Neural progenitor cell (in vitro differentiated cells): ENCODE data around the gene SLC25A47. TPM values are rescaled to one million over a fixed set of nuclear protein-coding genes. Genes with fewer than 3 reads are reported as not detected.
"Not testable (repeated sequence)": the region's sequence is repeated elsewhere in the genome, so short reads cannot be mapped to it uniquely, and the experiment has no call there.

Experiments used
- DNase-seq: peaks from one replicate; pipeline ENCODE4 v3.0.0-alpha.2; 2016; ENCODE audit warnings: low spot score
- H2AFZ ChIP-seq: fragments of 200-600 bp; sonication (generic); replicated peaks from 2 replicates; pipeline ENCODE4 v1.6.1; 2016; ENCODE audit warnings: antibody characterized with exemption
- H3F3A ChIP-seq: fragments of 200-600 bp; sonication (generic); 2 replicates; pipeline ENCODE4 v1.6.1; 2016; ENCODE audit warnings: antibody characterized with exemption, low read depth
- H3K27ac ChIP-seq: fragments of 200-600 bp; sonication (generic); 2 replicates; pipeline ENCODE4 v1.5.1; 2016; ENCODE audit warnings: mild to moderate bottlenecking
- H3K27me3 ChIP-seq: fragments of 200-600 bp; sonication (generic); 2 replicates; pipeline ENCODE4 v1.6.1; 2016; ENCODE audit warnings: mild to moderate bottlenecking, moderate library complexity
- H3K36me3 ChIP-seq: fragments of 200-600 bp; sonication (generic); 2 replicates; pipeline ENCODE4 v1.5.1; 2016
- H3K4me1 ChIP-seq: fragments of 200-600 bp; sonication (generic); 2 replicates; pipeline ENCODE4 v1.6.1; 2016; ENCODE audit warnings: mixed run types
- H3K4me2 ChIP-seq: fragments of 200-600 bp; sonication (generic); 2 replicates; pipeline ENCODE4 v1.6.1; 2016
- H3K4me3 ChIP-seq: fragments of 200-600 bp; sonication (generic); 2 replicates; pipeline ENCODE4 v1.5.1; 2016
- H3K79me2 ChIP-seq: fragments of 200-600 bp; sonication (generic); 2 replicates; pipeline ENCODE4 v1.6.1; 2016; ENCODE audit warnings: low read depth
- H3K9ac ChIP-seq: fragments of 200-600 bp; sonication (generic); 2 replicates; pipeline ENCODE4 v1.6.1; 2016
- H3K9me3 ChIP-seq: fragments of 200-600 bp; sonication (generic); 2 replicates; pipeline ENCODE4 v1.5.1; 2016; ENCODE audit warnings: low read depth
- H4K20me1 ChIP-seq: fragments of 200-600 bp; sonication (generic); 2 replicates; pipeline ENCODE4 v1.6.1; 2016; ENCODE audit warnings: low read depth
- H3K27ac Mint-ChIP-seq: 3 replicates; pipeline ENCODE4 v1.8.0; 2021; ENCODE audit warnings: mixed read lengths
- H3K27me3 Mint-ChIP-seq: 2 replicates; pipeline ENCODE4 v1.8.0; 2022; ENCODE audit warnings: low read depth, mild to moderate bottlenecking, inconsistent platforms, moderate library complexity, mixed read lengths; ENCODE audit not compliant: insufficient read depth
- H3K36me3 Mint-ChIP-seq: 3 replicates; pipeline ENCODE4 v1.8.0; 2021; ENCODE audit warnings: mixed read lengths
- H3K4me1 Mint-ChIP-seq: 3 replicates; pipeline ENCODE4 v1.8.0; 2021; ENCODE audit warnings: mixed read lengths
- H3K4me3 Mint-ChIP-seq: 3 replicates; pipeline ENCODE4 v1.8.0; 2021; ENCODE audit warnings: mild to moderate bottlenecking, moderate library complexity, mixed read lengths
- H3K9me3 Mint-ChIP-seq: 3 replicates; pipeline ENCODE4 v1.8.0; 2020; ENCODE audit warnings: mixed read lengths
- EZH2 ChIP-seq: fragments of 200-600 bp; sonication (generic); IDR thresholded peaks from 2 replicates; pipeline ENCODE4 v1.6.1; 2017; ENCODE audit warnings: antibody characterized with exemption, mild to moderate bottlenecking, moderate library complexity
- EZH2phosphoT487 ChIP-seq: fragments of 200-600 bp; sonication (generic); IDR thresholded peaks from 2 replicates; pipeline ENCODE4 v1.6.1; 2017; ENCODE audit warnings: antibody characterized with exemption
- total RNA-seq: library from RNA; depleted of rRNA; stranded (reverse); fragments of >200 nt; gene quantifications from 2 replicates; pipeline ENCODE4 v1.2.3, GENCODE V29; 2015; ENCODE audit warnings: low replicate concordance
- TF ChIP-seq, protein P1 (sequence below): fragments of 200-600 bp; sonication (generic); IDR thresholded peaks from 2 replicates; pipeline ENCODE4 v1.5.1; 2017; ENCODE audit warnings: antibody characterized with exemption, mild to moderate bottlenecking

SLC25A47 gene
- total RNA-seq, 1 donor from 2014 or later = not detected

DNA sequence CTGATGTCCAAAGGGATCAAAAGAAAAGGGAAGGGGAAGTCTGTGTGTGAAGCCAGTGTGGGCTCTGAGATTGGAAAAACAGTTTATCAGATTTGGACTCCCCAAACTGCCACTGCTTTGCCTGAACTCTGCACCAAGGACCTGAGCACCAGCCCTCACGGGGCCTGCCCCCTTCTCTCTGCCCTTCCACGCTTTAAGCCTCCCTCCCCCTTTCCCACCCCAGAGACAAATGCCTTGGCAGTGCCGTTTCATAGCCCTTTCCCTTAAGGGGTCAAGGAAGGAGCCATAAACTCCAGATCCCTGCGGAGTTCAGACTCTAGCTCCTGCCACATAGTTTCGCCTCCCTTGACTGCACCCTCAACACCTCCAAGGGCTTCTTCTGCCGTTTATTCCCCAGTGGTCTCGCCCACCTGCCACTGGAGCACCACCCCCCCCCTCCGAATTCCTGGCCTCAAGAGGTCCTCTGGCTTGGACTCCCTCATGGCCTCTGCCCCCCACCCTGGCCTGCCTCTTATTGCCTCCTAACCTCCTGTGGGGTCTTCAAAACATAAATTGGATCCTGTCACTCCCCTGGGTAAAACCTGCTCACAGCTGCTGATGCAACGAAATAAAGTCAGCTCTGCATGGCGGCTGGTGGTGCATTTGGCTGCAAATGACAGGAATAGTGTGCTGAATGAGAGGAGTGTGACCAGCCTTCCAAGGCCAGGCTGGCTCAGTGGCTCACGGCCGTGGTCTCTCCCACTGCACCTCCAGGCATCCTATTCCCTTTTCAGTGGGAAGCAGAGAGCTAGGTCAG, 35.7 kb upstream of the SLC25A47 start:
- H3K27me3 ChIP-seq = no peaks in the 10 kb centered on the region
- no peaks in the 10 kb centered on the region for H3K36me3 ChIP-seq
- H3K9me3 ChIP-seq = no peaks in the 10 kb centered on the region
- peaks cover 59% of the 10 kb centered on the region for H3F3A ChIP-seq
- Mint-ChIP-seq H3K36me3 (no peaks in the 10 kb centered on the region), H3K27ac (peak overlapping the region; percentile 63), H3K4me3 (peak overlapping the region; percentile 30), H3K9me3 (no peaks in the 10 kb centered on the region), H3K27me3 (peaks cover 10% of the 10 kb centered on the region), H3K4me1 (peaks cover 19% of the 10 kb centered on the region)
- no peaks in the 10 kb centered on the region for H3K79me2 ChIP-seq
- no peak overlapping the region for H3K4me2 ChIP-seq
- DNase-seq = no peak
- peaks cover 69% of the 10 kb centered on the region for H4K20me1 ChIP-seq
- peak overlapping the region; percentile 46 for H3K27ac ChIP-seq
- no peak overlapping the region for H3K4me3 ChIP-seq
- TF ChIP-seq EZH2phosphoT487 (no peak), EZH2 (no peak)
- TF ChIP-seq, protein P1, sequence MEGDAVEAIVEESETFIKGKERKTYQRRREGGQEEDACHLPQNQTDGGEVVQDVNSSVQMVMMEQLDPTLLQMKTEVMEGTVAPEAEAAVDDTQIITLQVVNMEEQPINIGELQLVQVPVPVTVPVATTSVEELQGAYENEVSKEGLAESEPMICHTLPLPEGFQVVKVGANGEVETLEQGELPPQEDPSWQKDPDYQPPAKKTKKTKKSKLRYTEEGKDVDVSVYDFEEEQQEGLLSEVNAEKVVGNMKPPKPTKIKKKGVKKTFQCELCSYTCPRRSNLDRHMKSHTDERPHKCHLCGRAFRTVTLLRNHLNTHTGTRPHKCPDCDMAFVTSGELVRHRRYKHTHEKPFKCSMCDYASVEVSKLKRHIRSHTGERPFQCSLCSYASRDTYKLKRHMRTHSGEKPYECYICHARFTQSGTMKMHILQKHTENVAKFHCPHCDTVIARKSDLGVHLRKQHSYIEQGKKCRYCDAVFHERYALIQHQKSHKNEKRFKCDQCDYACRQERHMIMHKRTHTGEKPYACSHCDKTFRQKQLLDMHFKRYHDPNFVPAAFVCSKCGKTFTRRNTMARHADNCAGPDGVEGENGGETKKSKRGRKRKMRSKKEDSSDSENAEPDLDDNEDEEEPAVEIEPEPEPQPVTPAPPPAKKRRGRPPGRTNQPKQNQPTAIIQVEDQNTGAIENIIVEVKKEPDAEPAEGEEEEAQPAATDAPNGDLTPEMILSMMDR = no peak
- no peak overlapping the region for H3K9ac ChIP-seq
- no peak overlapping the region for H2AFZ ChIP-seq
- peaks cover 6% of the 10 kb centered on the region for H3K4me1 ChIP-seq

DNA sequence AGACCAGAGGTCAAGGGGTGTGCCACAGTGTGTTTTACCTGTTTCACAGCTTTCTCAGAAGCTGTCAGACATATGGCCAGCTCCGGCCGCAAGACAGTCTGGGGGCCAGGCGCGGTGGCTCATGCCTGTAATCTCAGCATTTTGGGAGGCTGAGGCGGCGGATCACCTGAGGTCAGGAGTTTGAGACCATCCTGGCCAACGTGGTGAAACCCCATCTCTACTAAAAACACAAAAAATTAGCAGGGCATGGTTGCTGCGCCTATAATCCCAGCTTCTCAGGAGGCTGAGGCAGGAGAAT, 35.2 kb upstream of the SLC25A47 start:
- not testable (repeated sequence) for H3K4me3 Mint-ChIP-seq, H3K4me2 ChIP-seq, H3K27ac ChIP-seq, H3K4me1 ChIP-seq, H3K9me3 Mint-ChIP-seq, H2AFZ ChIP-seq, H3K27me3 ChIP-seq, H3K9ac ChIP-seq, H3K9me3 ChIP-seq, H3K36me3 ChIP-seq, H3K27ac Mint-ChIP-seq, DNase-seq, H3K79me2 ChIP-seq, H3K36me3 Mint-ChIP-seq, H3K4me3 ChIP-seq, H3K27me3 Mint-ChIP-seq
- peaks cover 53% of the 10 kb centered on the region for H3F3A ChIP-seq
- peaks cover 69% of the 10 kb centered on the region for H4K20me1 ChIP-seq
- peaks cover 19% of the 10 kb centered on the region for H3K4me1 Mint-ChIP-seq

DNA sequence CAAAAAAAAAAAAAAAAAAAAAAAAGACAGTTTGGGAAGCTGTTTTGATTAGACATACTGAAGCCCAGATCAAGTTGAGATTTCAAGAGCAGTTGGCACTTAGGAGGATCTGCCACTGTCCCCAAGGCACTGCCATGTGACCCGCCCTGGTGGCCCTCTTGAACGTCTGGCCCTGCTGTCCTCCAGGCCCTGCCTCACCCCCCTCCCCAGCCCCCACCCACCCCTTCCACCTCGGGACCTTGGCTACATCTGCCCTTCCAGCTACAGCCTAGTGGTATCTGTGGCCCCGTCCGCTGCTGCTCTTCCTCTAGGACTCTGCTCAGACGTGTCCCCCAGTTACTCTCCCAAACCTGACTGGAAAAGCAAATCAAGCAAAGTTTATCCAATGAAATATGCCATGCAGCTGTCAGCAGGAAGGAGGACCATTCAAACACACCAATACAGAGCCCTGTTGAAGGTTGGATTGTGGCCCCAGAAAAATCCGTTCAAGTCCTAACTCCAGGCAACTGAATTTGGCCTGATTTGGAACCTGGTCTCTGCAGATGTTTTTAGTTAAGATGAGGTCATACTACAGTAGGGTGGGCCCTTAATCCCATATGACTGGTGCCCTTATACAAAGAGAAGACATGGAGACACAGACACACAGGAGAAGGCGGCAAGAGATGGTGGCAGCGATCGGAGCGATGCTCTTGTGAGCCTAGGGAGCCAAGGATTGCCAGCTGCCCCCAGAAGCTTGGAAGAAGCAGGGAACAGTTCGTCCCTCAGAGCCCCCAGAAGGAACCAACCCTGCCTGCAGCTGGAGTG, 34.6 kb upstream of the SLC25A47 start:
- Mint-ChIP-seq H3K27me3 (peaks cover 8% of the 10 kb centered on the region), H3K4me1 (peaks cover 19% of the 10 kb centered on the region), H3K27ac (no peak overlapping the region), H3K9me3 (no peaks in the 10 kb centered on the region), H3K36me3 (no peaks in the 10 kb centered on the region), H3K4me3 (no peak overlapping the region)
- Histone ChIP-seq H3K79me2 (no peaks in the 10 kb centered on the region), H3K4me3 (no peak overlapping the region), H3K9ac (no peak overlapping the region), H3K9me3 (no peaks in the 10 kb centered on the region), H2AFZ (no peak overlapping the region), H3K4me2 (no peak overlapping the region), H3K27ac (no peak overlapping the region), H3F3A (peaks cover 51% of the 10 kb centered on the region), H4K20me1 (peaks cover 71% of the 10 kb centered on the region), H3K4me1 (peaks cover 6% of the 10 kb centered on the region), H3K36me3 (no peaks in the 10 kb centered on the region), H3K27me3 (no peaks in the 10 kb centered on the region)
- no peak for DNase-seq
- TF ChIP-seq EZH2phosphoT487 (no peak), EZH2 (no peak)
- TF ChIP-seq, protein P1 = no peak
